DND-41 (cell line): ENCODE results near the gene DSTN.

Experiments used
- ATAC-seq: fragments of 200-7000 bp; cut with Tn5 transposase; 3 replicates; pipeline ENCODE4 v1.9.1; 2021; ENCODE audit warnings: low read depth; ENCODE audit not compliant: insufficient read depth
- DNase-seq: peaks from one replicate; pipeline ENCODE4 v3.0.0-alpha.2; 2020
- H2AFZ ChIP-seq: 2 replicates; pipeline ENCODE4 v1.6.0; 2012; ENCODE audit warnings: low read depth, low read length
- H3K27ac ChIP-seq: 2 replicates; pipeline ENCODE4 v1.5.1; 2012; ENCODE audit warnings: low read length, inconsistent platforms
- H3K27me3 ChIP-seq: fragments of 200-600 bp; sonication (generic); 2 replicates; pipeline ENCODE4 v1.6.0; 2012; ENCODE audit warnings: low read length, mild to moderate bottlenecking, inconsistent platforms; ENCODE audit not compliant: insufficient read depth, poor library complexity
- H3K36me3 ChIP-seq: 2 replicates; pipeline ENCODE4 v1.5.1; 2012; ENCODE audit warnings: low read length, inconsistent platforms; ENCODE audit not compliant: insufficient read depth
- H3K4me1 ChIP-seq: 2 replicates; pipeline ENCODE4 v1.5.1; 2012; ENCODE audit warnings: mild to moderate bottlenecking, low read length; ENCODE audit not compliant: insufficient read depth
- H3K4me2 ChIP-seq: 2 replicates; pipeline ENCODE4 v1.6.0; 2012; ENCODE audit warnings: mild to moderate bottlenecking, moderate library complexity, low read length, inconsistent platforms; ENCODE audit not compliant: insufficient read depth
- H3K4me3 ChIP-seq, 2 experiments: fragments of 200-600 bp in 1 of 2; shearing (Covaris generic) in 1 of 2; 2 replicates each; pipeline ENCODE4 v1.5.1; 2012 to 2016; ENCODE audit warnings: inconsistent platforms in 2 of 2, low read length in 2 of 2, mild to moderate bottlenecking in 2 of 2, low read depth in 1 of 2, moderate library complexity in 1 of 2
- H3K79me2 ChIP-seq: 2 replicates; pipeline ENCODE4 v1.6.0; 2012; ENCODE audit warnings: low read length, inconsistent platforms; ENCODE audit not compliant: insufficient read depth
- H3K9ac ChIP-seq: 2 replicates; pipeline ENCODE4 v1.6.0; 2012; ENCODE audit warnings: low read depth, mild to moderate bottlenecking, inconsistent platforms, low read length, moderate library complexity
- H3K9me3 ChIP-seq: 2 replicates; pipeline ENCODE4 v1.5.1; 2012; ENCODE audit warnings: low read length, moderate library complexity, mild to moderate bottlenecking, inconsistent platforms; ENCODE audit not compliant: insufficient read depth, severe bottlenecking
- H4K20me1 ChIP-seq: 2 replicates; pipeline ENCODE4 v1.6.0; 2012; ENCODE audit warnings: low read length; ENCODE audit not compliant: insufficient read depth
- EZH2 ChIP-seq: IDR thresholded peaks from 3 replicates; pipeline ENCODE4 v1.6.1; 2012; ENCODE audit warnings: borderline replicate concordance, low read depth, mild to moderate bottlenecking, moderate library complexity, low read length, inconsistent platforms; ENCODE audit not compliant: severe bottlenecking
- TF ChIP-seq, protein P1 (sequence below): IDR thresholded peaks from 2 replicates; pipeline ENCODE4 v1.5.1; 2012; ENCODE audit warnings: borderline replicate concordance, low read length, moderate library complexity, mild to moderate bottlenecking; ENCODE audit not compliant: poor library complexity, severe bottlenecking; ENCODE audit errors: extremely low read depth

DSTN gene

DNA sequence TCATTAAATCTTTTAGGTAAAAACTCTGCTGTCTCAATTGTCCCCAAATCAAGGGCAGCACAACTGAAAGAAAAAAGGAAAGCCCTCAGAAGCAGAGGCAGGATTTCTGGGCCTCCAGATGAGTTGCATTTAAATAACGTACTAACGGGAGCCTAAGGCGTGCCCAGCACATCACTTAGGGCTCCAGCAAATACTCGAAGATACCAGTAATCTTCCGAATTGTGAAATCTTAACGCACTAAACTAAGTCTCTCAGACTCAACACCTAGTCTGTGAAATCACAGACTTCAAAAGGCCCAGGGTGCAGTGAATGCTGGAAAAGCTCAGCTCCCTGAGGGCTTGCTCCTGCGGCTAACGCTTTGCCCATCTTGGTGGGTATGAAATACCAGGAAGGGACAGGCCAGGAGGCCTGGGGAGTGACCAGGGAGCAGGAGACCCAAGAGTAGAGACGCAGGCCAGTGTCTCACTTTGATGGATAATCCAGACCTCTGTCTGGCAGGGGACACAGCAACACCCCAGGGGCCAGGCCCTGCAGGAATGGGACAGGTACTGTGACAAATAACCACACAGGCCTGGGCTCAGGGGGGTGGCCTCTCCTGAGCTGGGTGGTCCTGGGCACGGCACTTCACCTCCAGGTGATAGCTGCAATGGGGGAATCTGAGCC, 75.8 kb downstream of the DSTN start:
- no peak overlapping the region for H3K9ac ChIP-seq
- no peak overlapping the region for H2AFZ ChIP-seq
- no peaks in the 10 kb centered on the region for H3K4me1 ChIP-seq
- no peak overlapping the region for H3K4me3 ChIP-seq
- DNase-seq (no peak), ATAC-seq (no peak)
- peaks cover 75% of the 10 kb centered on the region for H4K20me1 ChIP-seq
- H3K9me3 ChIP-seq: no peaks in the 10 kb centered on the region
- no peaks in the 10 kb centered on the region for H3K27me3 ChIP-seq
- peaks cover 33% of the 10 kb centered on the region for H3K79me2 ChIP-seq
- no peak overlapping the region for H3K4me2 ChIP-seq
- TF ChIP-seq, protein P1, sequence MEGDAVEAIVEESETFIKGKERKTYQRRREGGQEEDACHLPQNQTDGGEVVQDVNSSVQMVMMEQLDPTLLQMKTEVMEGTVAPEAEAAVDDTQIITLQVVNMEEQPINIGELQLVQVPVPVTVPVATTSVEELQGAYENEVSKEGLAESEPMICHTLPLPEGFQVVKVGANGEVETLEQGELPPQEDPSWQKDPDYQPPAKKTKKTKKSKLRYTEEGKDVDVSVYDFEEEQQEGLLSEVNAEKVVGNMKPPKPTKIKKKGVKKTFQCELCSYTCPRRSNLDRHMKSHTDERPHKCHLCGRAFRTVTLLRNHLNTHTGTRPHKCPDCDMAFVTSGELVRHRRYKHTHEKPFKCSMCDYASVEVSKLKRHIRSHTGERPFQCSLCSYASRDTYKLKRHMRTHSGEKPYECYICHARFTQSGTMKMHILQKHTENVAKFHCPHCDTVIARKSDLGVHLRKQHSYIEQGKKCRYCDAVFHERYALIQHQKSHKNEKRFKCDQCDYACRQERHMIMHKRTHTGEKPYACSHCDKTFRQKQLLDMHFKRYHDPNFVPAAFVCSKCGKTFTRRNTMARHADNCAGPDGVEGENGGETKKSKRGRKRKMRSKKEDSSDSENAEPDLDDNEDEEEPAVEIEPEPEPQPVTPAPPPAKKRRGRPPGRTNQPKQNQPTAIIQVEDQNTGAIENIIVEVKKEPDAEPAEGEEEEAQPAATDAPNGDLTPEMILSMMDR: no peak
- no peak for TF ChIP-seq EZH2
- peaks cover 37% of the 10 kb centered on the region for H3K36me3 ChIP-seq
- 0 out of 2 replicates have a peak overlapping the region, but pooled peaks have one; percentile 13 for H3K27ac ChIP-seq

DNA sequence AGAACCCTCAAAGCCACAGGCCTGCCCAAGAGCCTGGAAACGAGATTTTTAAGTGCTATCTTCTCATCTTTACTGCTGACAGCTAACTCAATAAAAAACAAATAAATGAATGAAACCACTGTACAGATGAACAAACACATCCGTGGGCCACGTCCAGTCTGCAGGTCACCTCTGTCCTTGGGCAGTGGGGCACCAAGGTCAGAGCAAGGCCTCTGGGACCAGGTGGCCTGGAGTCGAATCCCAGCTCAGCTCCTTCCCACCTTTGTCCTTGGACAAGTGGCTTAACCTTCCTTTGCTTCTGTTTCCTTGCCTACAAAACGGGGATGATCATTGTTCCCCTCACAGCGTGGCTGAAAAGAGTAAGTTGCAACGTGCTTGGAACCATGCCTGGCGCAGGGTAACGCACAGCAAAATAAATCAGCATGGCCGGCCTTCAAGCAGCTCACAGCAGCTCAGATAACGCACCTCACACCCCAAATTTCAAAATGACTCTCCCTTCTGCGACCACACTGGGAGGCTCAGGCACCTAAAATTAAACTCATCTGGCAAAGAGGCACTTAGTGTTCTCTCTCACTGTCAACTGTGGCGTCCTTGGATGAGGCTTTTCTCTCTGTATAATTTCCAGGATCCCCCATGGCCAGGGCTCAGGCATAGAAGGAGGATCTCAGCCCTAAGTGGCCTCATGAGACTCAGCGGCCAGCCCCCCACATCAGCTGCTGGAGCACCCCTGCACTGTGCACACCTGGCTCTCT, 76.5 kb downstream of the DSTN start:
- Histone ChIP-seq H3K4me1 (no peaks in the 10 kb centered on the region), H3K27me3 (no peaks in the 10 kb centered on the region), H3K9me3 (no peaks in the 10 kb centered on the region), H3K79me2 (peaks cover 33% of the 10 kb centered on the region), H3K9ac (no peak overlapping the region), H3K27ac (no peak overlapping the region), H3K36me3 (peaks cover 31% of the 10 kb centered on the region), H3K4me3 (no peak overlapping the region), H2AFZ (no peak overlapping the region), H4K20me1 (peaks cover 72% of the 10 kb centered on the region), H3K4me2 (no peak overlapping the region)
- DNase-seq (no peak), ATAC-seq (no peak)
- TF ChIP-seq, protein P1: no peak
- no peak for TF ChIP-seq EZH2

DNA sequence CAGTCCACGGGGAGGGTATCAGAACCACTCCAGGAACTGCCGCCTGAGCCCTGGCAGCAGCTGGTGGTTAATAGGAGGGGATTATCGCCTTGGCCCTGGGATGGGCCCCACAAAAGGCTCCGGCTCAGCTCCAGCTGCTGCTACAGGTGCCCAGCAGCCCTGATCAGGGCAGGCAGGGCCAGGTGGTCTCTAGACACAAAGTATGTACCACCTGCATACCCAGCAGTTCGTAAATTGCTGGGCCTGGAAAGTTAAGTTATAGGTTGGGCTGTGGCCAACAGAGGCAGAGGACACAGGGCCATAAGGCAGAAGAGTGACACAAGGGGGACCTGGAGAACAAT, 77.1 kb downstream of the DSTN start:
- Histone ChIP-seq H3K9me3 (no peaks in the 10 kb centered on the region), H3K9ac (no peak overlapping the region), H3K4me3 (no peak overlapping the region), H3K27me3 (no peaks in the 10 kb centered on the region), H2AFZ (no peak overlapping the region), H3K79me2 (peaks cover 36% of the 10 kb centered on the region), H3K4me2 (no peak overlapping the region), H3K36me3 (peaks cover 26% of the 10 kb centered on the region), H4K20me1 (peaks cover 66% of the 10 kb centered on the region), H3K4me1 (no peaks in the 10 kb centered on the region), H3K27ac (no peak overlapping the region)
- DNase-seq: no peak
- ATAC-seq: no peak
- TF ChIP-seq EZH2: no peak
- TF ChIP-seq, protein P1: no peak
